IMR-90 (cell line): ENCODE measurements around the gene HOXA3. TPM values are rescaled to one million over a fixed set of nuclear protein-coding genes. Genes with fewer than 3 reads are reported as not detected.

Experiments
- ATAC-seq: fragments of 200-7000 bp; cut with Tn5 transposase; 2 replicates; pipeline ENCODE4 v1.9.1; 2020; ENCODE audit warnings: low read depth, mild to moderate bottlenecking, moderate library complexity
- BruUV-seq: library from RNA; stranded (reverse); fragments of 400-500 nt; replicated peaks from 2 replicates; lab custom pipeline; 2021; lab: Mats Ljungman, UMichigan
- CTCF ChIA-PET: fragments of 300-600 bp; formaldehyde crosslinking; extraction: SDS; loops from one replicate; lab custom pipeline; 2021; ENCODE audit warnings: antibody characterized with exemption; lab: Yijun Ruan, JAX
- POLR2A ChIA-PET: fragments of 300-600 bp; sonication (Branson Sonifier 250); formaldehyde crosslinking; loops from one replicate; lab custom pipeline; 2022; ENCODE audit warnings: antibody characterized with exemption; ENCODE audit not compliant: unreplicated experiment; lab: Charles Lee
- DNase-seq: peaks from one replicate; pipeline ENCODE4 v3.0.0; 2013
- H2AFZ ChIP-seq: replicated peaks from 2 replicates; pipeline ENCODE3; 2013; ENCODE audit warnings: low read length, mild to moderate bottlenecking; ENCODE audit not compliant: poor library complexity
- H2AK5ac ChIP-seq: 2 replicates; pipeline ENCODE4 v1.6.1; 2013; ENCODE audit warnings: low read depth, low read length, inconsistent platforms
- H2AK9ac ChIP-seq: replicated peaks from 2 replicates; pipeline ENCODE3; 2013; ENCODE audit warnings: mild to moderate bottlenecking, low read depth, low read length, moderate library complexity; ENCODE audit not compliant: poor library complexity
- H2BK120ac ChIP-seq: 2 replicates; pipeline ENCODE4 v1.6.1; 2013; ENCODE audit warnings: low read depth, low read length, inconsistent platforms
- H2BK15ac ChIP-seq: 3 replicates; pipeline ENCODE4 v1.6.1; 2013; ENCODE audit warnings: low read depth, low read length, inconsistent platforms
- H2BK20ac ChIP-seq: 2 replicates; pipeline ENCODE4 v1.6.1; 2013; ENCODE audit warnings: low read depth, mild to moderate bottlenecking, inconsistent platforms, low read length, moderate library complexity
- H2BK5ac ChIP-seq: 2 replicates; pipeline ENCODE4 v1.6.1; 2013; ENCODE audit warnings: mild to moderate bottlenecking, low read depth, low read length, inconsistent platforms; ENCODE audit not compliant: poor library complexity, severe bottlenecking
- H3K14ac ChIP-seq: replicated peaks from 2 replicates; pipeline ENCODE4 v1.6.1; 2013; ENCODE audit warnings: low read depth, low read length, inconsistent platforms
- H3K18ac ChIP-seq: 2 replicates; pipeline ENCODE4 v1.6.1; 2013; ENCODE audit warnings: low read depth, low read length, control low read depth
- H3K23ac ChIP-seq: 2 replicates; pipeline ENCODE4 v1.6.1; 2013; ENCODE audit warnings: low read depth, low read length, inconsistent platforms
- H3K27ac ChIP-seq: 2 replicates; pipeline ENCODE4 v1.5.1; 2013; ENCODE audit warnings: mild to moderate bottlenecking, control low read depth, low read length; ENCODE audit not compliant: insufficient read depth
- H3K27me3 ChIP-seq: 2 replicates; pipeline ENCODE4 v1.6.1; 2013; ENCODE audit warnings: low read length; ENCODE audit not compliant: control insufficient read depth, insufficient read depth
- H3K36me3 ChIP-seq: 2 replicates; pipeline ENCODE4 v1.6.1; 2013; ENCODE audit warnings: low read length, mixed read lengths; ENCODE audit not compliant: control insufficient read depth, insufficient read depth
- H3K4ac ChIP-seq: 2 replicates; pipeline ENCODE4 v1.6.1; 2013; ENCODE audit warnings: low read depth, low read length, inconsistent platforms
- H3K4me1 ChIP-seq: 2 replicates; pipeline ENCODE4 v1.6.1; 2013; ENCODE audit warnings: low read length, mixed read lengths; ENCODE audit not compliant: control insufficient read depth, insufficient read depth
- H3K4me2 ChIP-seq: 2 replicates; pipeline ENCODE4 v1.6.1; 2013; ENCODE audit warnings: low read depth, mild to moderate bottlenecking, control low read depth, low read length, moderate library complexity
- H3K4me3 ChIP-seq: 2 replicates; pipeline ENCODE4 v1.5.1; 2013; ENCODE audit warnings: low read depth, mild to moderate bottlenecking, control low read depth, low read length, moderate library complexity; ENCODE audit not compliant: insufficient read depth
- H3K56ac ChIP-seq: 2 replicates; pipeline ENCODE4 v1.6.1; 2013; ENCODE audit warnings: low read length, inconsistent platforms; ENCODE audit not compliant: insufficient read depth; ENCODE audit errors: extremely low read depth
- H3K79me1 ChIP-seq, 2 experiments: 2 replicates each; pipeline ENCODE4 v1.6.1; 2013; ENCODE audit warnings: low read length in 2 of 2, inconsistent platforms in 1 of 2, low read depth in 1 of 2
- H3K9ac ChIP-seq: 2 replicates; pipeline ENCODE4 v1.6.1; 2013; ENCODE audit warnings: low read depth, low read length, control low read depth
- H3K9me1 ChIP-seq: 2 replicates; pipeline ENCODE4 v1.6.1; 2013; ENCODE audit warnings: low read length, inconsistent platforms; ENCODE audit not compliant: insufficient read depth
- H3K9me3 ChIP-seq: 2 replicates; pipeline ENCODE4 v1.6.1; 2013; ENCODE audit warnings: low read length; ENCODE audit not compliant: control insufficient read depth, insufficient read depth
- H4K20me1 ChIP-seq: 2 replicates; pipeline ENCODE4 v1.6.1; 2013; ENCODE audit warnings: low read length, inconsistent platforms; ENCODE audit not compliant: insufficient read depth
- H4K5ac ChIP-seq: 2 replicates; pipeline ENCODE4 v1.6.1; 2013; ENCODE audit warnings: mild to moderate bottlenecking, low read depth, low read length, control low read depth
- H4K8ac ChIP-seq, 2 experiments: 2 replicates each; pipeline ENCODE4 v1.6.1; 2013; ENCODE audit warnings: low read depth in 2 of 2, low read length in 2 of 2, control low read depth in 1 of 2, inconsistent platforms in 1 of 2
- H4K91ac ChIP-seq: 2 replicates; pipeline ENCODE4 v1.6.1; 2013; ENCODE audit warnings: low read depth, low read length, inconsistent platforms; ENCODE audit not compliant: insufficient read depth
- CHD1 ChIP-seq: IDR thresholded peaks from 2 replicates; pipeline ENCODE4 v1.6.1; 2012; ENCODE audit warnings: low read depth, low read length, improper control_type of control experiment
- FOS ChIP-seq: fragments of 150-350 bp; IDR thresholded peaks from 2 replicates; pipeline ENCODE4 v1.6.1; 2016; ENCODE audit warnings: low read depth, low read length
- MAFK ChIP-seq: IDR thresholded peaks from 2 replicates; pipeline ENCODE4 v1.6.1; 2012; ENCODE audit warnings: low read depth, low read length, improper control_type of control experiment
- MAZ ChIP-seq: IDR thresholded peaks from 2 replicates; pipeline ENCODE4 v1.6.1; 2012; ENCODE audit warnings: low read depth, mild to moderate bottlenecking, low read length, improper control_type of control experiment, moderate library complexity, borderline replicate concordance
- MXI1 ChIP-seq: IDR thresholded peaks from 2 replicates; pipeline ENCODE4 v1.6.1; 2012; ENCODE audit warnings: low read depth, mild to moderate bottlenecking, low read length, moderate library complexity, borderline replicate concordance
- NFE2L2 ChIP-seq: fragments of 150-350 bp; IDR thresholded peaks from 2 replicates; pipeline ENCODE4 v1.6.1; 2016; ENCODE audit warnings: low read depth, mild to moderate bottlenecking, low read length
- RCOR1 ChIP-seq: IDR thresholded peaks from 2 replicates; pipeline ENCODE4 v1.6.1; 2012; ENCODE audit warnings: mild to moderate bottlenecking, low read length, improper control_type of control experiment; ENCODE audit not compliant: insufficient replicate concordance
- WGBS, 2 experiments: methylation state at CpG; one replicate each; pipeline versions ENCODE4 v1.1.5 to v1.1.7; 2013; ENCODE audit warnings: missing lambda C conversion rate in 2 of 2; ENCODE audit not compliant: insufficient read length in 1 of 2; ENCODE audit errors: extremely low coverage in 2 of 2; 5-methylcytosine and 5-hydroxymethylcytosine counted together
- dilution Hi-C: fragments of 300-500 bp; cut with HindIII; formaldehyde crosslinking; loops from one replicate; pipeline ENCODE4 v1.14.3; 2018; ENCODE audit warnings: low sequenced_read_pairs; ENCODE audit not compliant: unreplicated experiment
- in situ Hi-C: fragments of 300-500 bp; cut with MboI; formaldehyde crosslinking; loops from 3 replicates; pipeline ENCODE4 v1.14.3; 2019; ENCODE audit warnings: low sequenced_read_pairs, inconsistent platforms, mixed read lengths
- intact Hi-C: fragments of 100-400 bp; cut with micrococcal nuclease; formaldehyde crosslinking; loops from 2 replicates; pipeline ENCODE4 v1.10.0; 2022
- polyA plus RNA-seq, 3 experiments: library from polyadenylated mRNA; depleted of rRNA; stranded (reverse); fragments of >200 nt; gene quantifications; 2 replicates each; pipeline ENCODE4 v1.2.3, GENCODE V29; 2012; ENCODE audit warnings: low replicate concordance in 1 of 3
- total RNA-seq: library from RNA; depleted of rRNA; stranded (reverse); fragments of >200 nt; gene quantifications from 2 replicates; pipeline ENCODE4 v1.2.3, GENCODE V29; 2012
- TF ChIP-seq, protein P1 (sequence below): fragments of 150-350 bp; IDR thresholded peaks from 2 replicates; pipeline ENCODE4 v1.6.1; 2017; ENCODE audit warnings: mild to moderate bottlenecking, antibody characterized with exemption, low read length, low read depth
- TF ChIP-seq, protein P2 (sequence below): fragments of 150-350 bp; IDR thresholded peaks from 2 replicates; pipeline ENCODE4 v1.6.1; 2016; ENCODE audit warnings: low read depth, mild to moderate bottlenecking, low read length, moderate library complexity, borderline replicate concordance

HOXA3 gene
- total and polyA plus RNA-seq, 2 of the 4 experiments (the other 2 are of a cell fraction): 0.90 to 5.4 TPM

DNA sequence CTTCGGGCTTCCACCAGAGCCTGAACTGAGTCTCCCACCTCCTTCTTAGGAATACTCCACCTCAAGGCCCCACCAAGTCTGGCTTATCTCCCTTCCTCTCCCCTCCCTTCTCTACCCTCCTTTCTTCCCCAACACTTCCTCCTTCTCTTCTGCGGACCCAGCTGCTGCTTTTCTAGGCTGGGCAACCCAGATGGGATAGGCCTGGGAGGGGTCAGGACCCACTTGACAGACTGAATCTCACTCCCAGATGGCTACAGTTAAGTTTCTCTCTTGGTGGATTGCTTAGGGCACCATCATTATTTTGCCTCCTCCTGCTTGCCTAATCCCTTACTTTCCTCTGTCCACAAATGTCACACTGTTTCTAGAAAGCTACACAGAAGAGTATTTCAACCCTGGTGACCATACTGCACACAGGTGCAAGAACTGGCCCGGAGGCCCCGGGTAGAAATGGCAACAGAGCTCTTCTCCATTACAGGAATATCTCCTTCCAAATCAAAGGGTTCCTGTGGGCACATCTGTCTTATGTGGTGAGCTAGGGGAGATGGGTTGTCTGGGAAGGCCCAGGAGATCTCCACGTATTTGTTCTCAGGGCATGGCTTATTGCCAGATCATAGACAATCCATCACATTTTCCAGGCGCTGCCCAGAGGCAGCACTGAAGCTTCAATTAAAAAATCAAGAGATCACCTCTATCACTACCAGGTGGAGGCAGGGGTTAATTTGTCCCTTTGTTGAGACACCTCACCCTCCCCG lies 37.8 kb upstream of the HOXA3 start (continued):
- TF ChIP-seq MXI1: no peak

DNA sequence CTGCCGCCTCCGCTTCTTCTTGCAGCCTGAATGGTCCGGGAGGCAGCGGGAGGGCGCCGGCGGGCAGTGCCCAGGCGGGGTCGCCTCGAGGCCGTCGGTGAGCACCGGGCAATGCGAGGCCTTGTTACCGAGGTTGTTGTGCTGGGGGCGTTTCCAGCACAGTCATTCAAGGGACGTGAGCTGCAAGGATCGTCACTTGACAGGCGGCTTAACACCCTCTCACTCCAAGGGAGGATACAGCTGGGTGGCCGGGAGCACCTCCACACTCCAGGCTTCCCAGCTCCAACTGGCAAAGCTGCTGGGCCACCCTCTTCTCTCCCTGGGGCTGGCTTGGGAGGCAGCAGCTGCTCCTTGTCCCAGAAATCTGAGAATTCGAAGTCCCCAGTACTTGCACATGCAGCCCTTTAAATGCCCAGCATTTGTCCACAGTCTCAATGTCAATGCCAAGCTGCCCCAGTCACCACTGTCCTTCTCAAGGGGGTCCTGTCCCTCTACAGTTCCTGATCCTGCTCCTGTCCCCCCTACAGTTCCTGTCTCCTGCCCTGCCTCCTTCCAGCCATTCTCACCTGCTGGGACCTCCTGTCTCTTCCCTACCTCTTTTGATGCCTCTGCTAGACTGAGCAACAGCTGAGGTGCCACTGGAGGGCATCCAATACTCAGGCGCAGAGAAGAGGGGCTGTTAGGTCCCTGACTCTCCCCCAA lies 37.1 kb upstream of the HOXA3 start:
- ATAC-seq: no peak
- Histone ChIP-seq H4K8ac (no peak overlapping the region), H2AK9ac (no peak overlapping the region), H4K20me1 (peaks cover 21% of the 10 kb centered on the region; the same call in 1 of the 2 replicates), H2BK5ac (no peak overlapping the region), H2BK20ac (no peak overlapping the region), H3K27ac (no peak overlapping the region), H2BK120ac (no peak overlapping the region), H2AFZ (no peak overlapping the region), H3K36me3 (no peaks in the 10 kb centered on the region), H4K91ac (no peak overlapping the region), H3K18ac (no peak overlapping the region), H3K4me3 (no peak overlapping the region), H3K4me2 (no peak overlapping the region), H3K56ac (no peak overlapping the region), H3K23ac (no peak overlapping the region), H3K9me3 (peaks cover 16% of the 10 kb centered on the region; the same call in 1 of the 2 replicates), H4K5ac (no peak overlapping the region), H2BK15ac (no peak overlapping the region), H3K9ac (no peak overlapping the region), H3K14ac (no peak overlapping the region), H3K27me3 (peaks cover 97% of the 10 kb centered on the region), H3K4me1 (peaks cover 3% of the 10 kb centered on the region; the same call in 1 of the 2 replicates), H3K79me1 (no peaks in the 10 kb centered on the region), H3K4ac (no peak overlapping the region), H2AK5ac (no peak overlapping the region), H3K9me1 (no peaks in the 10 kb centered on the region)
- intact Hi-C loops: no loop called here
- TF ChIP-seq FOS (no peak), MAFK (no peak), MXI1 (no peak), NFE2L2 (no peak), RCOR1 (no peak), MAZ (no peak), CHD1 (no peak)
- TF ChIP-seq, protein P1, sequence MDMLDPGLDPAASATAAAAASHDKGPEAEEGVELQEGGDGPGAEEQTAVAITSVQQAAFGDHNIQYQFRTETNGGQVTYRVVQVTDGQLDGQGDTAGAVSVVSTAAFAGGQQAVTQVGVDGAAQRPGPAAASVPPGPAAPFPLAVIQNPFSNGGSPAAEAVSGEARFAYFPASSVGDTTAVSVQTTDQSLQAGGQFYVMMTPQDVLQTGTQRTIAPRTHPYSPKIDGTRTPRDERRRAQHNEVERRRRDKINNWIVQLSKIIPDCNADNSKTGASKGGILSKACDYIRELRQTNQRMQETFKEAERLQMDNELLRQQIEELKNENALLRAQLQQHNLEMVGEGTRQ: no peak
- TF ChIP-seq, protein P2, sequence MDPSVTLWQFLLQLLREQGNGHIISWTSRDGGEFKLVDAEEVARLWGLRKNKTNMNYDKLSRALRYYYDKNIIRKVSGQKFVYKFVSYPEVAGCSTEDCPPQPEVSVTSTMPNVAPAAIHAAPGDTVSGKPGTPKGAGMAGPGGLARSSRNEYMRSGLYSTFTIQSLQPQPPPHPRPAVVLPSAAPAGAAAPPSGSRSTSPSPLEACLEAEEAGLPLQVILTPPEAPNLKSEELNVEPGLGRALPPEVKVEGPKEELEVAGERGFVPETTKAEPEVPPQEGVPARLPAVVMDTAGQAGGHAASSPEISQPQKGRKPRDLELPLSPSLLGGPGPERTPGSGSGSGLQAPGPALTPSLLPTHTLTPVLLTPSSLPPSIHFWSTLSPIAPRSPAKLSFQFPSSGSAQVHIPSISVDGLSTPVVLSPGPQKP: no peak
- ChIA-PET POLR2A (no interaction called here), CTCF (interaction anchor here (1.1 kb wide), 1 partner anchor 10 kb away, joined by 3 read pairs; no protein-coding TSS in a partner anchor)
- dilution Hi-C loops: no loop called here
- DNase-seq: no peak
- BruUV-seq: no TSS peak
- WGBS, 2 experiments: 28% methylated on average over 6 of the region's 22 CpGs; no CpG with 5 or more reads in 1 of the 2 experiments
- in situ Hi-C loops: no loop called here
